ENCODE data around the gene ZNF695.

ZNF695 gene

DNA sequence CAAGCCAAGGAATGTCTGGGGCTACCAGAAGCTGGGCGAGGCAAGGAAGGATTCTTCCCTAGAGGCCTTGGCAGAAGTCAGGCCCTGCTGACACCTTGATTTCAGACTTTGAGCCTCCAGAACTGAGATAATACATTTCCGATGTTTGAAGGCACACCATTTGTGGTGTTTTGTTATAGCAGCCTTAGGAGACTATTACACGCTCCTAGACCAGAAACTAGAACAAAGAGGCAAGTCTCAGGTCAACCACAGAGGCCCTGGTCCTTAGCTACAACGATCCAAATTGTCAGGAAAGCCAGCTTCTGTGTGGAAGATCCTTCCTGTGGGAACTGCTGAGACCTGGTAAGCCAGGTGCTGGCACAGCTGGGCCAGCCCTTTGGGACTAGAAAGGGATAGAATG lies 56.4 kb downstream of the ZNF695 start:
- Histone ChIP-seq H3K9me2 (replicated peaks; ENCODE audit: low read depth, low read length) (no peaks in the 10 kb centered on the region), H2AFZ (ENCODE audit: low read length) (no peak overlapping the region), H3K9ac (ENCODE audit: low read depth, low read length, poor library complexity, severe bottlenecking) (no peak overlapping the region), H3K36me3 (ENCODE audit: insufficient read depth, low read length) (no peaks in the 10 kb centered on the region), H3K27me3 (ENCODE audit: insufficient read depth, low read length, poor library complexity, severe bottlenecking) (no peaks in the 10 kb centered on the region), H3F3A (ENCODE audit: low read depth) (no peaks in the 10 kb centered on the region), H3K79me2 (ENCODE audit: insufficient read depth, low read length) (no peaks in the 10 kb centered on the region), H3K4me3 (ENCODE audit: low read length, poor library complexity, severe bottlenecking) (no peak overlapping the region), H3K9me3 (ENCODE audit: insufficient read depth, low read depth, low read length) (no peaks in the 10 kb centered on the region), H4K20me1 (ENCODE audit: insufficient read depth, low read length, poor library complexity, severe bottlenecking) (no peaks in the 10 kb centered on the region), H3K4me1 (ENCODE audit: insufficient read depth, low read length, poor library complexity, severe bottlenecking) (peaks cover 20% of the 10 kb centered on the region), H3K4me2 (ENCODE audit: low read depth, low read length, poor library complexity, severe bottlenecking) (no peak overlapping the region)
- TF ChIP-seq CTCF (conservative IDR thresholded peaks at IDR 0.05; ENCODE audit: low read length) (no peak), EZH2phosphoT487 (IDR thresholded peaks at IDR 0.05; ENCODE audit: borderline replicate concordance) (no peak)

DNA sequence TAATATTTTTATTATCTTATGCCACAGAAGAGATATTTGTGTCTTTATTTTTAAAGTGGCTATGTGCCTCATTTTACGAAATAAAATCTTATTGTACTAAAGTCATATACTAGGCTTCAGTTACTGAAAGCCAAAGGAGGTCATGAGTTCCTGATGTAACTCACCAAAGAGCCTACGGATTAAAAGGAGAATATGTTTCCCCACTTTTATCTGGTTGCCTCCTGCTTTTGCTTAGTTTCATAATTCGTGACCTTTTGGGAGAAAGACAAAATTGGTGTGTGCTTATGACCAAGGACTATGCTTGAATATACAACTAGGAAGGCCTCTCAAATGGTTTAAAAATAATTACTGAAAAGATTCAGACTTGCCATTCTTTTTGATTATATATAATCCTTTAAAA lies 57.9 kb downstream of the ZNF695 start:
- Histone ChIP-seq H3K9ac (ENCODE audit: low read depth, low read length, poor library complexity, severe bottlenecking) (peak overlapping the region; percentile 57), H3K4me1 (ENCODE audit: insufficient read depth, low read length, poor library complexity, severe bottlenecking) (peaks cover 20% of the 10 kb centered on the region), H3K4me2 (ENCODE audit: low read depth, low read length, poor library complexity, severe bottlenecking) (peak overlapping the region; percentile 40), H4K20me1 (ENCODE audit: insufficient read depth, low read length, poor library complexity, severe bottlenecking) (no peaks in the 10 kb centered on the region), H3K4me3 (ENCODE audit: low read length, poor library complexity, severe bottlenecking) (no peak overlapping the region), H3K9me2 (replicated peaks; ENCODE audit: low read depth, low read length) (no peaks in the 10 kb centered on the region), H3K9me3 (ENCODE audit: insufficient read depth, low read depth, low read length) (no peaks in the 10 kb centered on the region), H2AFZ (ENCODE audit: low read length) (no peak overlapping the region), H3K79me2 (ENCODE audit: insufficient read depth, low read length) (no peaks in the 10 kb centered on the region), H3K36me3 (ENCODE audit: insufficient read depth, low read length) (no peaks in the 10 kb centered on the region), H3F3A (ENCODE audit: low read depth) (no peaks in the 10 kb centered on the region), H3K27me3 (ENCODE audit: insufficient read depth, low read length, poor library complexity, severe bottlenecking) (no peaks in the 10 kb centered on the region)
- TF ChIP-seq CTCF (conservative IDR thresholded peaks at IDR 0.05; ENCODE audit: low read length) (no peak), EZH2phosphoT487 (IDR thresholded peaks at IDR 0.05; ENCODE audit: borderline replicate concordance) (no peak)

- no peaks in the 10 kb centered on the region for H3K79me2 ChIP-seq (ENCODE audit: insufficient read depth, low read length)
- no peaks in the 10 kb centered on the region for H3F3A ChIP-seq (ENCODE audit: low read depth)
- no peaks in the 10 kb centered on the region for H3K36me3 ChIP-seq (ENCODE audit: insufficient read depth, low read length)
- H4K20me1 ChIP-seq (ENCODE audit: insufficient read depth, low read length, poor library complexity, severe bottlenecking), result no peaks in the 10 kb centered on the region
- no peaks in the 10 kb centered on the region for H3K9me3 ChIP-seq (ENCODE audit: insufficient read depth, low read depth, low read length)
- no peak overlapping the region for H3K4me3 ChIP-seq (ENCODE audit: low read length, poor library complexity, severe bottlenecking)
- H3K9ac ChIP-seq (ENCODE audit: low read depth, low read length, poor library complexity, severe bottlenecking), result no peak overlapping the region
- TF ChIP-seq CTCF (conservative IDR thresholded peaks at IDR 0.05; ENCODE audit: low read length) (no peak), EZH2phosphoT487 (IDR thresholded peaks at IDR 0.05; ENCODE audit: borderline replicate concordance) (no peak)
- H3K27me3 ChIP-seq (ENCODE audit: insufficient read depth, low read length, poor library complexity, severe bottlenecking), result no peaks in the 10 kb centered on the region
- H3K4me2 ChIP-seq (ENCODE audit: low read depth, low read length, poor library complexity, severe bottlenecking), result no peak overlapping the region
- no peaks in the 10 kb centered on the region for H3K9me2 ChIP-seq (replicated peaks; ENCODE audit: low read depth, low read length)
- no peak overlapping the region for H2AFZ ChIP-seq (ENCODE audit: low read length)
- H3K4me1 ChIP-seq (ENCODE audit: insufficient read depth, low read length, poor library complexity, severe bottlenecking), result peaks cover 20% of the 10 kb centered on the region
Measured at GRCh38 chr1:246947255-246947654, 60.6 kb downstream of the ZNF695 start.
